ENCODE data around the gene PTPRG.

Gene PTPRG

GRCh38 chr3:61887206-61887605 is 325.8 kb downstream of the PTPRG start:
- no peak overlapping the region for H3K4me3 ChIP-seq (ENCODE audit: low read length)
- H3K9me3 ChIP-seq (ENCODE audit: insufficient read depth, low read depth, low read length), result no peaks in the 10 kb centered on the region
- peaks cover 23% of the 10 kb centered on the region for H3K4me1 ChIP-seq (ENCODE audit: insufficient read depth, low read length)
- H3K27ac ChIP-seq (ENCODE audit: low read length), result no peak overlapping the region
- H3K36me3 ChIP-seq (ENCODE audit: insufficient read depth, low read depth, low read length), result no peaks in the 10 kb centered on the region
- no peaks in the 10 kb centered on the region for H3K27me3 ChIP-seq (ENCODE audit: insufficient read depth, low read length)
- H3K9ac ChIP-seq (ENCODE audit: low read depth, low read length), result no peak overlapping the region

- Histone ChIP-seq H3K27me3 (ENCODE audit: insufficient read depth, low read length) (no peaks in the 10 kb centered on the region), H3K9me3 (ENCODE audit: insufficient read depth, low read depth, low read length) (no peaks in the 10 kb centered on the region), H3K9ac (ENCODE audit: low read depth, low read length) (no peak overlapping the region), H3K4me1 (ENCODE audit: insufficient read depth, low read length) (peaks cover 25% of the 10 kb centered on the region), H3K4me3 (ENCODE audit: low read length) (no peak overlapping the region), H3K27ac (ENCODE audit: low read length) (no peak overlapping the region), H3K36me3 (ENCODE audit: insufficient read depth, low read depth, low read length) (no peaks in the 10 kb centered on the region)
Observed at GRCh38 chr3:61889259-61889658, 327.9 kb downstream of the PTPRG start.

- no peaks in the 10 kb centered on the region for H3K36me3 ChIP-seq (ENCODE audit: insufficient read depth, low read depth, low read length)
- no peaks in the 10 kb centered on the region for H3K9me3 ChIP-seq (ENCODE audit: insufficient read depth, low read depth, low read length)
- H3K4me3 ChIP-seq (ENCODE audit: low read length), result no peak overlapping the region
- H3K4me1 ChIP-seq (ENCODE audit: insufficient read depth, low read length), result peaks cover 34% of the 10 kb centered on the region
- no peak overlapping the region for H3K9ac ChIP-seq (ENCODE audit: low read depth, low read length)
- H3K27me3 ChIP-seq (ENCODE audit: insufficient read depth, low read length), result no peaks in the 10 kb centered on the region
- H3K27ac ChIP-seq (ENCODE audit: low read length), result no peak overlapping the region
Observed at GRCh38 chr3:61890167-61890566, 328.8 kb downstream of the PTPRG start.

GRCh38 chr3:61890586-61890985 is 329.2 kb downstream of the PTPRG start:
- Histone ChIP-seq H3K4me1 (ENCODE audit: insufficient read depth, low read length) (peaks cover 38% of the 10 kb centered on the region), H3K9me3 (ENCODE audit: insufficient read depth, low read depth, low read length) (no peaks in the 10 kb centered on the region), H3K27me3 (ENCODE audit: insufficient read depth, low read length) (no peaks in the 10 kb centered on the region), H3K9ac (ENCODE audit: low read depth, low read length) (no peak overlapping the region), H3K36me3 (ENCODE audit: insufficient read depth, low read depth, low read length) (no peaks in the 10 kb centered on the region), H3K4me3 (ENCODE audit: low read length) (no peak overlapping the region), H3K27ac (ENCODE audit: low read length) (no peak overlapping the region)

- Histone ChIP-seq H3K9me3 (ENCODE audit: insufficient read depth, low read depth, low read length) (no peaks in the 10 kb centered on the region), H3K4me1 (ENCODE audit: insufficient read depth, low read length) (peaks cover 31% of the 10 kb centered on the region), H3K4me3 (ENCODE audit: low read length) (no peak overlapping the region), H3K27me3 (ENCODE audit: insufficient read depth, low read length) (no peaks in the 10 kb centered on the region), H3K9ac (ENCODE audit: low read depth, low read length) (no peak overlapping the region), H3K27ac (ENCODE audit: low read length) (no peak overlapping the region), H3K36me3 (ENCODE audit: insufficient read depth, low read depth, low read length) (no peaks in the 10 kb centered on the region)
Observed at GRCh38 chr3:61892891-61893290, 331.5 kb downstream of the PTPRG start.

GRCh38 chr3:61893840-61894566 is 332.6 kb downstream of the PTPRG start:
- no peak overlapping the region for H3K9ac ChIP-seq (ENCODE audit: low read depth, low read length)
- H3K4me3 ChIP-seq (ENCODE audit: low read length), result no peak overlapping the region
- peaks cover 29% of the 10 kb centered on the region for H3K4me1 ChIP-seq (ENCODE audit: insufficient read depth, low read length)
- H3K27ac ChIP-seq (ENCODE audit: low read length), result no peak overlapping the region
- no peaks in the 10 kb centered on the region for H3K9me3 ChIP-seq (ENCODE audit: insufficient read depth, low read depth, low read length)
- H3K27me3 ChIP-seq (ENCODE audit: insufficient read depth, low read length), result no peaks in the 10 kb centered on the region
- no peaks in the 10 kb centered on the region for H3K36me3 ChIP-seq (ENCODE audit: insufficient read depth, low read depth, low read length)

- Histone ChIP-seq H3K4me1 (ENCODE audit: insufficient read depth, low read length) (peaks cover 28% of the 10 kb centered on the region; the same call in 1 of the 2 replicates), H3K36me3 (ENCODE audit: insufficient read depth, low read depth, low read length) (no peaks in the 10 kb centered on the region), H3K27ac (ENCODE audit: low read length) (no peak overlapping the region), H3K9me3 (ENCODE audit: insufficient read depth, low read depth, low read length) (no peaks in the 10 kb centered on the region), H3K27me3 (ENCODE audit: insufficient read depth, low read length) (no peaks in the 10 kb centered on the region), H3K4me3 (ENCODE audit: low read length) (peak overlapping the region; percentile 2; the same call in 1 of the 2 replicates), H3K9ac (ENCODE audit: low read depth, low read length) (no peak overlapping the region)
Observed at GRCh38 chr3:61894988-61895935, 333.9 kb downstream of the PTPRG start.

GRCh38 chr3:61896251-61896650 is 334.9 kb downstream of the PTPRG start:
- no peak overlapping the region for H3K4me3 ChIP-seq (ENCODE audit: low read length)
- H3K27me3 ChIP-seq (ENCODE audit: insufficient read depth, low read length), result no peaks in the 10 kb centered on the region
- peaks cover 25% of the 10 kb centered on the region; the same call in 1 of the 2 replicates for H3K4me1 ChIP-seq (ENCODE audit: insufficient read depth, low read length)
- no peaks in the 10 kb centered on the region for H3K9me3 ChIP-seq (ENCODE audit: insufficient read depth, low read depth, low read length)
- no peak overlapping the region for H3K27ac ChIP-seq (ENCODE audit: low read length)
- no peak overlapping the region for H3K9ac ChIP-seq (ENCODE audit: low read depth, low read length)
- no peaks in the 10 kb centered on the region for H3K36me3 ChIP-seq (ENCODE audit: insufficient read depth, low read depth, low read length)

GRCh38 chr3:61897848-61898247 is 336.5 kb downstream of the PTPRG start:
- no peak overlapping the region for H3K27ac ChIP-seq (ENCODE audit: low read length)
- H3K4me3 ChIP-seq (ENCODE audit: low read length), result no peak overlapping the region
- H3K9ac ChIP-seq (ENCODE audit: low read depth, low read length), result no peak overlapping the region
- no peaks in the 10 kb centered on the region for H3K27me3 ChIP-seq (ENCODE audit: insufficient read depth, low read length)
- H3K4me1 ChIP-seq (ENCODE audit: insufficient read depth, low read length), result peaks cover 30% of the 10 kb centered on the region; the same call in 1 of the 2 replicates
- no peaks in the 10 kb centered on the region for H3K36me3 ChIP-seq (ENCODE audit: insufficient read depth, low read depth, low read length)
- H3K9me3 ChIP-seq (ENCODE audit: insufficient read depth, low read depth, low read length), result no peaks in the 10 kb centered on the region

- H3K4me1 ChIP-seq (ENCODE audit: insufficient read depth, low read length), result peaks cover 39% of the 10 kb centered on the region
- H3K9me3 ChIP-seq (ENCODE audit: insufficient read depth, low read depth, low read length), result no peaks in the 10 kb centered on the region
- H3K4me3 ChIP-seq (ENCODE audit: low read length), result no peak overlapping the region
- no peak overlapping the region for H3K27ac ChIP-seq (ENCODE audit: low read length)
- no peaks in the 10 kb centered on the region for H3K36me3 ChIP-seq (ENCODE audit: insufficient read depth, low read depth, low read length)
- H3K9ac ChIP-seq (ENCODE audit: low read depth, low read length), result no peak overlapping the region
- no peaks in the 10 kb centered on the region for H3K27me3 ChIP-seq (ENCODE audit: insufficient read depth, low read length)
Observed at GRCh38 chr3:61899700-61900462, 338.5 kb downstream of the PTPRG start.

GRCh38 chr3:61901496-61901895 is 340.1 kb downstream of the PTPRG start:
- peaks cover 35% of the 10 kb centered on the region for H3K4me1 ChIP-seq (ENCODE audit: insufficient read depth, low read length)
- no peak overlapping the region for H3K4me3 ChIP-seq (ENCODE audit: low read length)
- H3K9me3 ChIP-seq (ENCODE audit: insufficient read depth, low read depth, low read length), result no peaks in the 10 kb centered on the region
- H3K27me3 ChIP-seq (ENCODE audit: insufficient read depth, low read length), result no peaks in the 10 kb centered on the region
- no peak overlapping the region for H3K27ac ChIP-seq (ENCODE audit: low read length)
- no peak overlapping the region for H3K9ac ChIP-seq (ENCODE audit: low read depth, low read length)
- no peaks in the 10 kb centered on the region for H3K36me3 ChIP-seq (ENCODE audit: insufficient read depth, low read depth, low read length)

Data from iPS-20b (cell line).